T-helper 2 cell treated with Interferon-gamma antibody and Interleukin-4, amounts not matched to agents 100 ng/mL and 5 ng/mL, for 36 hours (primary cell): ENCODE measurements around the gene PRPF40A. TPM values are rescaled to one million over a fixed set of nuclear protein-coding genes. Genes with fewer than 3 reads are reported as not detected.

Experiments used
- intact Hi-C: fragments of 100-400 bp; cut with micrococcal nuclease; formaldehyde crosslinking; loops from one replicate; pipeline ENCODE4 v1.15.1; 2023
- total RNA-seq: library from RNA; stranded (reverse); gene quantifications from 2 replicates; pipeline ENCODE4 v1.2.3, GENCODE V29; 2022

Gene PRPF40A
- total RNA-seq, 1 donor from 2014 or later, result 118 TPM

- intact Hi-C loops, result loop anchor here (1.0 to 5.0 kb wide), 4 partner anchors 315 to 1457 kb away; partner anchors contain the start of genes FMNL2 and RBM43
Observed at GRCh38 chr2:152718076-152718908, 1.0 kb upstream of the PRPF40A start, which contains the start of gene ARL6IP6. TSS of gene ARL6IP6 (plus strand) at chr2:152718620. CDS start at chr2:152718625, 5 bp downstream.

- intact Hi-C loops, result loop anchor here (1.0 to 5.0 kb wide), 7 partner anchors 13 to 1428 kb away; partner anchors contain the start of genes ARL5A and NMI
Observed at GRCh38 chr2:152716805-152717227, 445 bp downstream of the PRPF40A start.

GRCh38 chr2:152715854-152716428 is 1.3 kb downstream of the PRPF40A start:
- intact Hi-C loops, result loop anchor here (2.0 to 5.0 kb wide), 2 partner anchors 1304 to 1427 kb away; partner anchors contain the start of gene NMI

GRCh38 chr2:152715112-152715511 is 2.1 kb downstream of the PRPF40A start:
- intact Hi-C loops, result loop anchor here (5.0 kb wide), 1 partner anchor 1303 kb away; no protein-coding TSS in a partner anchor

GRCh38 chr2:152710713-152711112 is 6.5 kb downstream of the PRPF40A start:
- intact Hi-C loops, result no loop called here

GRCh38 chr2:152708742-152709141 is 8.5 kb downstream of the PRPF40A start:
- intact Hi-C loops, result no loop called here

- intact Hi-C loops, result no loop called here
Observed at GRCh38 chr2:152706477-152707021, 10.7 kb downstream of the PRPF40A start.

- intact Hi-C loops, result no loop called here
Observed at GRCh38 chr2:152701198-152701597, 16.1 kb downstream of the PRPF40A start.

GRCh38 chr2:152696476-152696875 is 20.8 kb downstream of the PRPF40A start:
- intact Hi-C loops, result no loop called here

- intact Hi-C loops, result no loop called here
Observed at GRCh38 chr2:152695763-152696162, 21.5 kb downstream of the PRPF40A start.

- intact Hi-C loops, result loop anchor here (1.0 kb wide), 1 partner anchor 23 kb away; the partner anchor contains the start of gene PRPF40A
Observed at GRCh38 chr2:152694161-152694661, 23.1 kb downstream of the PRPF40A start.

GRCh38 chr2:152693033-152693432 is 24.2 kb downstream of the PRPF40A start:
- intact Hi-C loops, result no loop called here

- intact Hi-C loops, result no loop called here
Observed at GRCh38 chr2:152686321-152686720, 30.9 kb downstream of the PRPF40A start.

GRCh38 chr2:152683400-152683799 is 33.9 kb downstream of the PRPF40A start:
- intact Hi-C loops, result no loop called here

- intact Hi-C loops, result no loop called here
Observed at GRCh38 chr2:152682663-152683062, 34.6 kb downstream of the PRPF40A start.

- intact Hi-C loops, result no loop called here
Observed at GRCh38 chr2:152678808-152679207, 38.5 kb downstream of the PRPF40A start.

GRCh38 chr2:152676461-152676860 is 40.8 kb downstream of the PRPF40A start:
- intact Hi-C loops, result no loop called here

- intact Hi-C loops, result no loop called here
Observed at GRCh38 chr2:152674334-152674733, 42.9 kb downstream of the PRPF40A start.

GRCh38 chr2:152664725-152665124 is 52.5 kb downstream of the PRPF40A start:
- intact Hi-C loops, result no loop called here

- intact Hi-C loops, result no loop called here
Observed at GRCh38 chr2:152661076-152661475, 56.2 kb downstream of the PRPF40A start.

- intact Hi-C loops, result no loop called here
Observed at GRCh38 chr2:152658221-152658620, 59.0 kb downstream of the PRPF40A start.

GRCh38 chr2:152657043-152657442 is 60.2 kb downstream of the PRPF40A start:
- intact Hi-C loops, result no loop called here
